ENCODE results near the gene COTL1. TPM values are rescaled to one million over a fixed set of nuclear protein-coding genes. Genes with fewer than 3 reads are reported as not detected.

Gene COTL1
- total RNA-seq, 4 donors from 2014 or later = 29.9 to 84.9 (median 52.6) TPM

DNA sequence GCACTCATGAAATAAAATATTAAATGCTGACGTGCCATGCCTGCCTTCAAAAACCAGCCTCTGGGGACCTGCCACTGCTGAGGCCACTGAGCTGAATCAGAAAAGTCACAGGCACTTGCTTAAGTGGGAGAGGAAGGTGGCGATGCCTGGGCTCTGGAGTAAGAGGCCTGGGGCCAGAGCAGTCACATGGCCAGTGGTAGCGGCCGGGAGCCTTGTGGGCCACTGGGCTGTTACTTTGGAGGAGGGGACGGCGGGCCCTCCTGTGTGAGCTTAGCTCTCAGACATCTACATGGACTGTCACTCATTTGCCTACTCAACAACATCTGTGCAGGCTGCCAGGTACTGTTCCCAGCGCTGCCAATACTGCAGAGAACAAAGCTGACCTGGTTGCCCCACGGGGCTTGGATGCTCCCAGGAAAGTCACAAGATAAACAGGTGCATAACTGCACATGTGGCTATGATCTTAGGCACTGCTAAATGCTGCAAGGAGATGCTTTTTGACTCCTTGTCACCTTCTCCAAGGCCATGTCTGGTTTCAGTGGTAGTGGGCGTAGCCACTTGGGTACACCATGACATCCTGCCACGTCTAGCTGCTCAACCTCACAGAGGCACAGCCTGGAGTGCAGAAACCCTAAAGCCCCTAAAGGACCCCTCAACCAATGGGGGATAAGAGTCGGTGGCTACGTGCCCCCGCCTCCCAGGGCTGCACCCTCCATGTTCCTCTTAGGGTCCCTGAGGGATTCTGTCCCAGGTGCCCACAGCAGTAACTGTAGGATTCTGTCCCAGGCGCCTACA is 11.6 kb downstream of the COTL1 start:
- Histone ChIP-seq H3K4me3 (no peak overlapping the region), H3K9me3 (peaks cover 0 to 5% (median 0%) of the 10 kb centered on the region in 4 donors), H3K36me3 (peaks cover 0 to 6% (median 0%) of the 10 kb centered on the region in 3 donors), H3K27me3 (no peaks in the 10 kb centered on the region), H3K27ac (peak overlapping the region in 3 of 4 donors; percentile 45 to 94 (median 93)), H3K4me1 (peaks cover 0 to 78% (median 63%) of the 10 kb centered on the region in 4 donors)
- WGBS, 2 donors = 88% methylated on average over 14 of the region's 14 CpGs
- no peak for DNase-seq (ENCODE audit: low spot score in 2 of 2)
- TF ChIP-seq, protein P1, sequence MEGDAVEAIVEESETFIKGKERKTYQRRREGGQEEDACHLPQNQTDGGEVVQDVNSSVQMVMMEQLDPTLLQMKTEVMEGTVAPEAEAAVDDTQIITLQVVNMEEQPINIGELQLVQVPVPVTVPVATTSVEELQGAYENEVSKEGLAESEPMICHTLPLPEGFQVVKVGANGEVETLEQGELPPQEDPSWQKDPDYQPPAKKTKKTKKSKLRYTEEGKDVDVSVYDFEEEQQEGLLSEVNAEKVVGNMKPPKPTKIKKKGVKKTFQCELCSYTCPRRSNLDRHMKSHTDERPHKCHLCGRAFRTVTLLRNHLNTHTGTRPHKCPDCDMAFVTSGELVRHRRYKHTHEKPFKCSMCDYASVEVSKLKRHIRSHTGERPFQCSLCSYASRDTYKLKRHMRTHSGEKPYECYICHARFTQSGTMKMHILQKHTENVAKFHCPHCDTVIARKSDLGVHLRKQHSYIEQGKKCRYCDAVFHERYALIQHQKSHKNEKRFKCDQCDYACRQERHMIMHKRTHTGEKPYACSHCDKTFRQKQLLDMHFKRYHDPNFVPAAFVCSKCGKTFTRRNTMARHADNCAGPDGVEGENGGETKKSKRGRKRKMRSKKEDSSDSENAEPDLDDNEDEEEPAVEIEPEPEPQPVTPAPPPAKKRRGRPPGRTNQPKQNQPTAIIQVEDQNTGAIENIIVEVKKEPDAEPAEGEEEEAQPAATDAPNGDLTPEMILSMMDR (IDR thresholded peaks at IDR 0.05) = no peak
- no peak for TF ChIP-seq POLR2A (IDR thresholded peaks at IDR 0.05)
- TF ChIP-seq EP300 (IDR thresholded peaks at IDR 0.05) = no peak

DNA sequence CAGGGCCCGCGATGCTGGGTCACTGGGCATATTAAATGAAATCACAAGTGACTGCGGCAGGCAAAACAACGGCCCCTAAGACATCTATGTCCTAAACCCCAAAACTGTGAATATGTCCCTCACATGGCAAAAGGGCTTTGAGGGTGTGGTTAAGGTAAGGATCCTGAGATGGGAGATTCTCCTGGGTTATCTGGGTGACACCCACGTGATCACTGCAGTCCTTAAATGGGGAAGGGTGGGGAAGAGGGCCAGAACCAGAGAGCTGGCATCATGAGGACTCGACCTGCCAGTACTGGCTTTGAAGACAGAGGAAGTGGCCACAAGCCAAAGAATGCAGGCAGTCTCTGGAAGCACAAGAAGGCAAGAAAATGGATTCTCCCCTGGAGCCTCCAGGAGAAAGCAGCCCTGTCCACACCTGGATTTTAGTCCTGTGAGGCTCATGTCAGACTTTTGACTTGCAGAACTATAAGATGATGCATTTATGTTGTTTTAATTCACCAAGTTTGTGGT is 12.5 kb downstream of the COTL1 start:
- Histone ChIP-seq H3K27ac (peak overlapping the region in 3 of 4 donors; percentile 82 to 94 (median 93)), H3K4me1 (peaks cover 0 to 78% (median 66%) of the 10 kb centered on the region in 4 donors), H3K4me3 (no peak overlapping the region), H3K36me3 (peaks cover 0 to 6% (median 0%) of the 10 kb centered on the region in 3 donors), H3K27me3 (no peaks in the 10 kb centered on the region), H3K9me3 (peaks cover 0 to 5% (median 0%) of the 10 kb centered on the region in 4 donors)
- 85 to 89% methylated on average over 6 of the region's 6 CpGs for WGBS, 2 donors
- no peak for TF ChIP-seq EP300 (IDR thresholded peaks at IDR 0.05)
- TF ChIP-seq, protein P1 (IDR thresholded peaks at IDR 0.05) = no peak
- TF ChIP-seq POLR2A (IDR thresholded peaks at IDR 0.05) = no peak
- no peak for DNase-seq (ENCODE audit: low spot score in 2 of 2)

DNA sequence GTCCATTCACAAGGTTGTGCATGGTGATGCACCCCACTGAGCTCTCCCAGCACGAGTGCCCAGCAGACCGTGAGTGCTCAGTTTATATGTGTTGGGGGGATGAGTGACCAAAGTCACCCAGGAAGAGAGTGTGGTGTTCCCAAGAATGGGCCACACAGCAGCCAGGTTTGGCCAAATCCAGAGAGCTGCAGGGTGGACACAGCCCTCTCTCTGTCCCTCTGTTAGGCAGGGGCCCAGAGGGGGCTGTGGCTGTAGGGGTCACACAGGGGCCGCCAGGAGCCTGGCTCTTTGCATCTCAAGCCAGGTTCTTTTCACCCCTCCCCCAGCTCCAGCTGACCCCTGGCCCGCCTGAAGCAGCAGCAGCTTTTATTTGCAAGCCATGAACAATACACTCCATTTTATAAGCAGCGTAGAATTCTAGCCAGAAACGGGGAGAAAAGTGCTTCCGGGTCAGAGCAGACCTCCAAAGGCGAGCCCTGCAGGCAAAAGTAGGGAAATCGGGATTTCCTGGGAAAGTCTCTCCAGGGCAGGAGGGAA is 13.3 kb downstream of the COTL1 start:
- peaks cover 0 to 5% (median 0%) of the 10 kb centered on the region in 4 donors for H3K9me3 ChIP-seq
- TF ChIP-seq EP300 (IDR thresholded peaks at IDR 0.05) = no peak
- TF ChIP-seq, protein P1 (IDR thresholded peaks at IDR 0.05) = no peak
- TF ChIP-seq POLR2A (IDR thresholded peaks at IDR 0.05) = no peak
- no peak overlapping the region for H3K4me3 ChIP-seq
- H3K36me3 ChIP-seq = peaks cover 0 to 6% (median 0%) of the 10 kb centered on the region in 3 donors
- no peak for DNase-seq (ENCODE audit: low spot score in 2 of 2)
- peaks cover 0 to 80% (median 73%) of the 10 kb centered on the region in 4 donors for H3K4me1 ChIP-seq
- WGBS, 2 donors = 34 to 39% methylated on average over 9 of the region's 9 CpGs
- no peaks in the 10 kb centered on the region for H3K27me3 ChIP-seq
- peak overlapping the region; percentile 8 to 94 (median 88) for H3K27ac ChIP-seq

GRCh38 chr16:84603940-84604339 is 13.9 kb downstream of the COTL1 start:
- Histone ChIP-seq H3K27me3 (no peaks in the 10 kb centered on the region), H3K9me3 (peaks cover 0 to 5% (median 0%) of the 10 kb centered on the region in 4 donors), H3K4me1 (peaks cover 0 to 82% (median 75%) of the 10 kb centered on the region in 4 donors), H3K36me3 (peaks cover 0 to 6% (median 0%) of the 10 kb centered on the region in 3 donors), H3K4me3 (no peak overlapping the region), H3K27ac (peak overlapping the region; percentile 78 to 94 (median 88))
- no peak for DNase-seq (ENCODE audit: low spot score in 2 of 2)
- no peak for TF ChIP-seq POLR2A (IDR thresholded peaks at IDR 0.05)
- TF ChIP-seq, protein P1 (IDR thresholded peaks at IDR 0.05) = no peak
- WGBS, 2 donors = 49 to 60% methylated on average over 10 of the region's 10 CpGs
